Neural crest cell (in vitro differentiated cells): Measurements from ENCODE around the gene TMEM132A. TPM values are rescaled to one million over a fixed set of nuclear protein-coding genes. Genes with fewer than 3 reads are reported as not detected.

Experiments used
- DNase-seq: peaks from one replicate; pipeline ENCODE4 v3.0.0; 2021; ENCODE audit warnings: low read depth, mixed read lengths, low spot score
- H3K27ac Mint-ChIP-seq: one replicate; pipeline ENCODE4 v1.8.0; 2021; ENCODE audit warnings: mild to moderate bottlenecking, mixed read lengths; ENCODE audit not compliant: unreplicated experiment
- H3K27me3 Mint-ChIP-seq: 2 replicates; pipeline ENCODE4 v1.8.0; 2021; ENCODE audit warnings: low read depth, mild to moderate bottlenecking, mixed read lengths
- H3K36me3 Mint-ChIP-seq: 2 replicates; pipeline ENCODE4 v1.8.0; 2021; ENCODE audit warnings: low read depth, mild to moderate bottlenecking, mixed read lengths
- H3K4me1 Mint-ChIP-seq: 2 replicates; pipeline ENCODE4 v1.8.0; 2021; ENCODE audit warnings: mixed read lengths
- H3K4me3 Mint-ChIP-seq: one replicate; pipeline ENCODE4 v1.8.0; 2021; ENCODE audit warnings: mild to moderate bottlenecking, mixed read lengths
- H3K9me3 Mint-ChIP-seq: 2 replicates; pipeline ENCODE4 v1.8.0; 2021; ENCODE audit warnings: mixed read lengths
- CTCF ChIP-seq: fragments of 200-600 bp; sonication (generic); conservative IDR thresholded peaks from 2 replicates; pipeline ENCODE4 v1.5.0; 2021; ENCODE audit warnings: antibody characterized with exemption, mild to moderate bottlenecking
- total RNA-seq: library from RNA; stranded (reverse); gene quantifications from 2 replicates; pipeline ENCODE4 v1.2.1, GENCODE V29; 2021

TMEM132A gene
- total RNA-seq, 1 donor from 2014 or later = 216 TPM

- no peak for DNase-seq
- Mint-ChIP-seq H3K9me3 (no peaks in the 10 kb centered on the region), H3K36me3 (no peaks in the 10 kb centered on the region), H3K4me3 (no peak overlapping the region), H3K27ac (no peak overlapping the region), H3K4me1 (peaks cover 64% of the 10 kb centered on the region), H3K27me3 (peaks cover 24% of the 10 kb centered on the region)
- no peak for TF ChIP-seq CTCF
These were observed 21.0 kb downstream of the TMEM132A start for GRCh38 chr11:60945295-60945667.

GRCh38 chr11:60946601-60947264 is 22.5 kb downstream of the TMEM132A start:
- TF ChIP-seq CTCF = no peak
- DNase-seq = no peak
- Mint-ChIP-seq H3K9me3 (no peaks in the 10 kb centered on the region), H3K27ac (no peak overlapping the region), H3K27me3 (peaks cover 28% of the 10 kb centered on the region), H3K4me1 (peaks cover 65% of the 10 kb centered on the region), H3K4me3 (peak overlapping the region; percentile 27), H3K36me3 (no peaks in the 10 kb centered on the region)

GRCh38 chr11:60947700-60948099 is 23.4 kb downstream of the TMEM132A start:
- peak overlapping the region; percentile 66 for H3K4me3 Mint-ChIP-seq
- H3K9me3 Mint-ChIP-seq = no peaks in the 10 kb centered on the region
- H3K27me3 Mint-ChIP-seq = peaks cover 37% of the 10 kb centered on the region
- H3K4me1 Mint-ChIP-seq = peaks cover 71% of the 10 kb centered on the region
- no peak overlapping the region for H3K27ac Mint-ChIP-seq
- H3K36me3 Mint-ChIP-seq = no peaks in the 10 kb centered on the region
- no peak for DNase-seq
- no peak for TF ChIP-seq CTCF

GRCh38 chr11:60948250-60948649 is 24.0 kb downstream of the TMEM132A start:
- TF ChIP-seq CTCF = no peak
- Mint-ChIP-seq H3K4me3 (peak overlapping the region; percentile 66), H3K9me3 (no peaks in the 10 kb centered on the region), H3K27me3 (peaks cover 40% of the 10 kb centered on the region), H3K27ac (peak overlapping the region; percentile 95), H3K36me3 (no peaks in the 10 kb centered on the region), H3K4me1 (peaks cover 70% of the 10 kb centered on the region)
- DNase-seq = no peak

- no peak overlapping the region for H3K27ac Mint-ChIP-seq
These were observed 25.8 kb downstream of the TMEM132A start for GRCh38 chr11:60950024-60950423.

More at GRCh38 chr11:60950024-60950423, 25.8 kb downstream of the TMEM132A start:
- TF ChIP-seq CTCF = no peak
- peak overlapping the region; percentile 64 for H3K4me3 Mint-ChIP-seq
- peaks cover 42% of the 10 kb centered on the region for H3K27me3 Mint-ChIP-seq
- no peaks in the 10 kb centered on the region for H3K9me3 Mint-ChIP-seq
- peaks cover 60% of the 10 kb centered on the region for H3K4me1 Mint-ChIP-seq
- no peak for DNase-seq
- H3K36me3 Mint-ChIP-seq = no peaks in the 10 kb centered on the region
